Measurements from ENCODE around the gene GDPGP1. TPM values are rescaled to one million over a fixed set of nuclear protein-coding genes. Genes with fewer than 3 reads are reported as not detected.

Gene GDPGP1
- total RNA-seq, 4 donors from 2014 or later = 4.7 to 8.4 (median 5.5) TPM

- no peaks in the 10 kb centered on the region for H3K9me3 ChIP-seq
- peaks cover 50 to 100% (median 54%) of the 10 kb centered on the region in 3 donors for H3K4me1 ChIP-seq
- intact Hi-C loops (cut with DNase I) = loop anchor here (2.0 kb wide), 1 partner anchor 49 kb away; no protein-coding TSS in a partner anchor
- peaks cover 7 to 57% (median 13%) of the 10 kb centered on the region in 3 donors for H3K36me3 ChIP-seq
- TF ChIP-seq, protein P1, sequence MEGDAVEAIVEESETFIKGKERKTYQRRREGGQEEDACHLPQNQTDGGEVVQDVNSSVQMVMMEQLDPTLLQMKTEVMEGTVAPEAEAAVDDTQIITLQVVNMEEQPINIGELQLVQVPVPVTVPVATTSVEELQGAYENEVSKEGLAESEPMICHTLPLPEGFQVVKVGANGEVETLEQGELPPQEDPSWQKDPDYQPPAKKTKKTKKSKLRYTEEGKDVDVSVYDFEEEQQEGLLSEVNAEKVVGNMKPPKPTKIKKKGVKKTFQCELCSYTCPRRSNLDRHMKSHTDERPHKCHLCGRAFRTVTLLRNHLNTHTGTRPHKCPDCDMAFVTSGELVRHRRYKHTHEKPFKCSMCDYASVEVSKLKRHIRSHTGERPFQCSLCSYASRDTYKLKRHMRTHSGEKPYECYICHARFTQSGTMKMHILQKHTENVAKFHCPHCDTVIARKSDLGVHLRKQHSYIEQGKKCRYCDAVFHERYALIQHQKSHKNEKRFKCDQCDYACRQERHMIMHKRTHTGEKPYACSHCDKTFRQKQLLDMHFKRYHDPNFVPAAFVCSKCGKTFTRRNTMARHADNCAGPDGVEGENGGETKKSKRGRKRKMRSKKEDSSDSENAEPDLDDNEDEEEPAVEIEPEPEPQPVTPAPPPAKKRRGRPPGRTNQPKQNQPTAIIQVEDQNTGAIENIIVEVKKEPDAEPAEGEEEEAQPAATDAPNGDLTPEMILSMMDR (IDR thresholded peaks at IDR 0.05) = no peak
- TF ChIP-seq POLR2A (IDR thresholded peaks at IDR 0.05) = peak in 1 of 4 donors; percentile 18
- no peak for DNase-seq
- 28 to 50% methylated on average over 2 to 3 of the region's 11 CpGs for WGBS, 2 donors
- H3K4me3 ChIP-seq = no peak overlapping the region
- no peaks in the 10 kb centered on the region for H3K27me3 ChIP-seq
- peak overlapping the region; percentile 93 to 96 (median 94) for H3K27ac ChIP-seq
These were observed 20.2 kb upstream of the GDPGP1 start for GRCh38 chr15:90213818-90214204.

- Histone ChIP-seq H3K36me3 (peaks cover 10 to 57% (median 13%) of the 10 kb centered on the region in 3 donors), H3K4me3 (no peak overlapping the region), H3K4me1 (peaks cover 46 to 100% (median 54%) of the 10 kb centered on the region in 3 donors), H3K9me3 (no peaks in the 10 kb centered on the region), H3K27ac (peak overlapping the region in 3 of 4 donors; percentile 93 to 96 (median 95)), H3K27me3 (no peaks in the 10 kb centered on the region)
- DNase-seq = no peak
- intact Hi-C loops (cut with DNase I) = no loop called here
- 47 to 56% methylated on average over 8 of the region's 8 CpGs for WGBS, 2 donors
- TF ChIP-seq POLR2A (IDR thresholded peaks at IDR 0.05) = no peak
- TF ChIP-seq, protein P1 (IDR thresholded peaks at IDR 0.05) = peak in 2 of 6 experiments; percentile 30 to 44
These were observed 19.3 kb upstream of the GDPGP1 start for GRCh38 chr15:90214553-90215196.

- Histone ChIP-seq H3K4me1 (peaks cover 30 to 88% (median 34%) of the 10 kb centered on the region in 3 donors), H3K27ac (peak overlapping the region; percentile 50 to 96 (median 76)), H3K4me3 (no peak overlapping the region), H3K9me3 (no peaks in the 10 kb centered on the region), H3K27me3 (no peaks in the 10 kb centered on the region), H3K36me3 (peaks cover 11 to 76% (median 13%) of the 10 kb centered on the region in 3 donors)
- WGBS, 2 donors = 46 to 47% methylated on average over 3 to 8 of the region's 9 CpGs
- TF ChIP-seq, protein P1 (IDR thresholded peaks at IDR 0.05) = no peak
- no peak for TF ChIP-seq POLR2A (IDR thresholded peaks at IDR 0.05)
- no peak for DNase-seq
- intact Hi-C loops (cut with DNase I) = no loop called here
These were observed 16.2 kb upstream of the GDPGP1 start for GRCh38 chr15:90217671-90218394.

DNA sequence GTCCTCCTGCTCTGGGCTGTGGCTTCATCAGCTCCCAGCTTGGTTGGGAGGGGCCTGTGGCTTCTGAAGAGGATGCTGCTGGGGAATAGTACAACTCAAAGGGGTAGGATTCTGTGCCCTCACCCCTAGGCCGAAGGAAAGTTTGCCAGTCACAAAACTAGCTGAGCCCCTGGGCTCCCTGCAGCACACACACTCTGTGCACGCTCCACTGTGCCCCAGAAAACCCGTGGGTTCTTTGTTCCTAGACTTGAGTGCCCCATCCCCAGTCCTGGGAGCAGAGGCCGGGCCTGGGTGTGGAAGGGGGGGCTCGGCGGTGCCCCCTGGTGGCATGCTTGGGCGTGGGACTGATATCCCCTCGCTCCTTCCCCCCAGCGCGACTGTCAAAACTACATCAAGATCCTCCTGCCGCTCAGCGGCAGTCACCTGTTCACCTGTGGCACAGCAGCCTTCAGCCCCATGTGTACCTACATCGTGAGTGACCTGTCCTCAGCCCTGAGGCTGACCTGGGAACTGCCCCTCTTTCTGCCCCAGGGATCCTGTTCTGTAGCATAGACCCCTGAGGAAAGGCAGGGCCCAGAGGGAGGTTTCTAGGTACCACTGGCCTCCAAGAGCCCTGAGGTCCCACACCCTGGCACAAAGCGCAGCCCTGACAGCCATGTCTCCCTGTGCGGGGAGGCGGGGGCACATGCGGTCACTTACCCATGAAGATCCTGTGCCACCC lies 14.4 kb upstream of the GDPGP1 start:
- TF ChIP-seq POLR2A (IDR thresholded peaks at IDR 0.05) = no peak
- TF ChIP-seq, protein P1 (IDR thresholded peaks at IDR 0.05) = peak; percentile 42 to 66 (median 61)
- 56 to 71% methylated on average over 12 to 15 of the region's 17 CpGs for whole genome bisulfite sequencing, 2 donors
- Histone ChIP-seq H3K9me3 (no peaks in the 10 kb centered on the region), H3K27me3 (no peaks in the 10 kb centered on the region), H3K4me1 (peaks cover 20 to 81% (median 22%) of the 10 kb centered on the region in 3 donors), H3K4me3 (no peak overlapping the region), H3K27ac (peak overlapping the region in 3 of 4 donors; percentile 44 to 96 (median 93)), H3K36me3 (peaks cover 28 to 94% (median 30%) of the 10 kb centered on the region in 3 donors)
- no peak for DNase-seq
- intact Hi-C loops (cut with DNase I) = no loop called here
